Measurements from ENCODE around the gene PIP5K1C. TPM values are rescaled to one million over a fixed set of nuclear protein-coding genes. Genes with fewer than 3 reads are reported as not detected.
"Not testable (repeated sequence)": the region's sequence is repeated elsewhere in the genome, so short reads cannot be mapped to it uniquely, and the experiment has no call there.

The PIP5K1C gene
- total RNA-seq, 1 experiment from 2014 or later = 4.9 TPM

DNA sequence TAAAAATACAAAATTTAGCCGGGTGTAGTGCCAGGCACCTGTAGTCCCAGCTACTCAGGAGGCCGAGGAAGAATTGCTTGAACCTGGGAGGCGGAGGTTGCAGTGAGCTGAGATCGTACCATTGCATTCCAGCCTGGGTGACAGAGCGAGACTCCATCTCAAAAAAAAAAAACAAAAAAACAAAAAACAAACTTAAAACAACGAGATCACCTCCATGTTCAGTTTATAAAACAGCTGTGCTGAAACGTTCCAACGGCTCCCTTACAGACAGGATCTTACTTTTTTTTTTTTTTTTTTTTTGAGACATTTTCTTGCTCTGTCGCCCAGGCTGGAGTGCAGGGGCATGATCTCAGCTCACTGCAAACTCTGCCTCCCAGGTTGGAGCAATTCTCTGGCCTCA is 71.5 kb downstream of the PIP5K1C start:
- in situ Hi-C loops (cut with HindIII; ENCODE audit: low pct_unique_long_range_greater_than_20kb, low sequenced_read_pairs); DNase-seq (ENCODE audit: low read depth, low spot score): not testable (repeated sequence)

DNA sequence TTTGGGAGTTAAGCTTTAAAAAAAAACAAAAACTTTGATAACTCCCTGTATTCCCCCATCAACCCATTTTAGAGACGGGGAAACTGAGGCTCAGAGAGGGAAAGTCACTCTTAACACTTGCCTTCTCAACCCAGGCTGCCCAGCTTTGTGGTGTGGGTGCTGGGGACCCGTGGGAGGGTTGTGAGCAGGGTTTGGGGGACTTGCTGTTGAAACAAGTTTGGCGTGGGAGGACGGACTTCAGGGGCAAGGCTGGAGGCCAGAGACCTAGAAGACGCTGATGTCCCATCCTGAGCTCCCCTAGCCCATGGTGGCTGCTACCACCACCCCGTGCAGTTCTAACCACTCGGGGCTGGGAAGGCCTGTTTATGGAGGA is 72.9 kb downstream of the PIP5K1C start:
- in situ Hi-C loops (cut with HindIII; ENCODE audit: low pct_unique_long_range_greater_than_20kb, low sequenced_read_pairs) = no loop called here

DNA sequence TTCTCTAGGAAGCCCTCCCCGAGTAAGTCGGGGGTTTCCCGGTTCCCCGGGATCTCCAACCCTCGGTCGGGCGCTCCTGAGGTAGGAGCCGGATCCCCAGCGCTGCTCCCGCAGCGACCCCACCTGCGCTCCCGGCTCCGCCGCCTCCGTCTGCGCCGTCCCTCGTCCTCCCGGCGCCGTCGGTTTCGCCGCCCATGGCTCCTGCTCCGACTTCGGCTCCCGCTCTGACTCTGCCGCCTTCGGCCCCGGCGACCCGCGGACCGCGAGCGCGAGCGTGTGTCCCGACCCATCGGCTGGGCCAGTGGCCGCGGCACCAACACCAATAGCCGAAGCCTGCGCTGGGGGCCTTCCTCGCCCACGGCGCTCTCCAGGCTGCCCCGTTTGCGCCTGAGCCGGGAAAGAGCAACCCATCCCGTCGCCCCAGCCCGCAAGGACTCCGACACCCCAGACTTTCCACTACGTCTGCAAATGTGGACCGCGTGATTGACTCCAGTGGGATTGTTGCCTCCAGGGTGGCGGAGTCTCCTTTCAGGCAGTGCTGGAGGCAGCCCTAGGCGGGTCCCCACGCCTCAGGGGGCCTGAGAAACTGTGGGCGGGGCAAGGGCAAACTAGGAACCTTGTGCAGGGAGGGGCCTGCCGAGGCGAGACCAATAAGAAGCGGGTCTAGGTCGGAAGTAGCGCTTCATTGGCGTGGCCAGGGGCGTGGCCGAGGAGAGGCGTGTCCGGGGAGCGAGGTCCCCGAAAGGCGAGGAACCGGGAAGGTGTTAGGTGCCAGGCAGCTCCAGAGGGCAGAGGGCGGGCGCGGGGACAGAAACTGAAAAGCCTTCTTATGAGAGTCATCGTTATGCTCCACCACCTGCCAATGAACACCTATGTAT is 73.6 kb downstream of the PIP5K1C start, which contains the start of gene CACTIN:
Gene CACTIN, minus strand, starts transcription at position 318 of the 878 bp plus-strand sequence. Its CDS starts 28 bp downstream, at position 290.
- in situ Hi-C loops (cut with HindIII; ENCODE audit: low pct_unique_long_range_greater_than_20kb, low sequenced_read_pairs) = no loop called here
- peak; percentile 96 for DNase-seq (ENCODE audit: low read depth, low spot score)

More for the DNA sequence above, 72.9 kb downstream of the PIP5K1C start:
- no peak for DNase-seq (ENCODE audit: low read depth, low spot score)

DNA sequence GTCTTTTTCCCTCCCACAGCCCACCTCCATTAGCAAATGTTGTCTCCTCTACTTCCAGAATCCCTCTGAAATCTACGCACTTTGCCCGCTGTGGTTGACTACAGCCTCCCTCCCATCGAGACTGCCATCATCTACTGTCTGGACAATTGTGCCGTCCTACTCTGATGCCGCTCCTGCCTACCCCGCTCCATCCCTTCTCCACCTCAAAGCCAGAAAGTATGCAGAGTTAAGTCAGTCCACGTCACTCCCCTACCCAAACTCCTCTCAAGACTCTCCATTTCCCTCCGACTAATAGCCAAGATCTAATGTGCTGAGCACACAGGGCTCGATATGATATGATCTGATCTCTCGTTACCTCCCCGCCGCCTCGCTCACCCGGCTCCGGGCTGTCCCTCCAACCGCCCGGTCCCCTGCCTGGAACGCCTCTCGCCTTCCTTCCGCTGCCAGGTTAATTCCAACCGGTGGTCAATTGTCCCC is 74.2 kb downstream of the PIP5K1C start:
- DNase-seq (ENCODE audit: low read depth, low spot score) = no peak
- in situ Hi-C loops (cut with HindIII; ENCODE audit: low pct_unique_long_range_greater_than_20kb, low sequenced_read_pairs) = no loop called here

DNA sequence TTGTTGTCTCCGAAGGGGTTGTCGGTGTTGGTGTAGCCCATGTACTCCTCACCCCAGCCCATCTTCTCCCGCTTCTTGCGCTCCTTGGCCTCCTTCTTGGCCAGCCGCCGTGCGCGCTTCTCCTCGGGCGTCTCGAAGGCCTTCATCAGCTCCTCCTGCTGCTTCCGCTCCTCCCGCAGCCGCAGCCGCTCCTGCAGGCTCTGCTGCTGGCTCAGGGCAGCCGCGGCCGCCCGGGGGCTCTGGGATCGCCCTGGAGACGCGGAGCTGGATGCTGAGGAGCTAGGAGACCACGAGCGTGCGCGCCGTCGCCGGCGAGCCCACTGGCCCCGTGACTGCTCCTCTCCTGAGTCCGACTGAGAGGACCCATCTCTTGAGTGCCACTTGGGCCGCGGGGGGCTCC is 76.6 kb downstream of the PIP5K1C start:
- no peak for DNase-seq (ENCODE audit: low read depth, low spot score)
- in situ Hi-C loops (cut with HindIII; ENCODE audit: low pct_unique_long_range_greater_than_20kb, low sequenced_read_pairs) = no loop called here

DNA sequence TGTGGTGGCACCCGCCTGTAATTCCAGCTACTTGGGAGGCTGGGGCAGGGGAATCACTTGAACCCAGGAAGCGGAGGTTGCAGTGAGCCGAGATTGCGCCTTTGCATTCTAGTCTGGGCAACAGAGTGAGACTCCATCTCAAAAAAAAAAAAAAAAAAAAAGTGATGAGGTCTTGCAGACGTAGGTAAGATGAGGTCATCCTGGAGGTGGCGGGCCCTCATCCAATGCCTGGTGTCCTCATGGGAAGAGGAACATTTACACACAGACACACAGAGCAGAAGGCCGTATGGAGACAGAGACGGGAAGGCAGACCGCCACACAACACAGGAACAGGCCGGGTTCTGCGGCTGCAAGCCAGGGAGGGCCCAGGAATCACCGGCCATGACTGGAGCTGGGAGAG is 78.0 kb downstream of the PIP5K1C start:
- DNase-seq (ENCODE audit: low read depth, low spot score) = no peak
- in situ Hi-C loops (cut with HindIII; ENCODE audit: low pct_unique_long_range_greater_than_20kb, low sequenced_read_pairs) = no loop called here

DNA sequence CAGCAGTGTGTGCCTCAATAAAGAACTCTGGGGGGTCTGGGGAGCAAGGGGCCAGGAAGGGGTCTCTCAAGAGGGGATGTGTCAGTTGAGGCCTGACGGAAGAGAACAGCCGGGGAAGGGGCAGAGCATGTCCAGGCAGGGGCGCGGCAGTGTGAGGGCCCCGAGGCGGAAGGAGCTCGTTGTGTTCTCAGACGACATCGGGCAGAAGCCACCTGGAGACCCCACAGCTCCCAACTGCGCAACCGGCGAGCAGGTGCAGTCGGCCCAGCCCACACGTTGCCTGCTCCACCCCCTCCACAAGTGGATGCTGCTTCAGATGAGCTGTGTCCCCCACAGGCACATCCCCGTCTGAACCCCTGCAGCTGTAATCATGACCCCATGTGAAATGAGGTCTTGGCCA is 78.6 kb downstream of the PIP5K1C start:
- in situ Hi-C loops (cut with HindIII; ENCODE audit: low pct_unique_long_range_greater_than_20kb, low sequenced_read_pairs) = no loop called here

DNA sequence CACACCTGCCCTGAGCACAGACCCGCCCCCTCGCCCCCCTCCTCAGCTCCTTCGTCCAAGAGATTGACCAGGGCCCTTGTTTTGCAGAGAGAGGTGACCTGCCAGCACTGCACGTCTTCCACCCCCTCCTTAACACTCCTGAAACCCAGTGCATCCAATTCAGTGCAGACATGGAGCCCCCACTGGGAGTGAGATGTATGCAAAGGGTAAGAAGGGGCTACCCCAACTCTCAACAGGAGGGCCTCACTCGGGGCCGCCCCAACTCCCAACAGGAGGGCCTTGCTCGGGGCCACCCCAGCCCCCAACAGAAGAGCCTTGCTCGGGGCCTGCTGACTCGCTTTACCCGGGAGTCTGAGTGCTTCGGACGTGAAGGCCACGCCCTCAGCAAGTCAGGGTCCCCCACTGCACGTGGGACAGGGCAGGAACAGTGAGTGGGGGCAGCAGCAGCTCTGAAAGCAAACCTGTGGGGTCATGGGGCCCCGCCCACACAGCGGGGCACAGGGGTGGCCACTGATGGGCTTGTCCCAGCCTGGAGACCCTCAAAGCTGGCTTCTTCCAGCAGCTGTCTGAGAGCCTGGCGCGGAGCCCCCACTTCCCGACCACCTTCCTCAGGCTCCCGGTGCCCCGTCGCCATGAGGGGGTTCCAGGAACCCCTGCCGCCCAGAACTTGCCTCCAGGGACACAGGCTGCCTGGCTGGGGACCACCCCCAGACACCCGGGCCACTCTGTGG is 79.3 kb downstream of the PIP5K1C start:
- DNase-seq (ENCODE audit: low read depth, low spot score) = no peak
- in situ Hi-C loops (cut with HindIII; ENCODE audit: low pct_unique_long_range_greater_than_20kb, low sequenced_read_pairs) = no loop called here

More for the DNA sequence above, 78.6 kb downstream of the PIP5K1C start:
- DNase-seq (ENCODE audit: low read depth, low spot score) = no peak

DNA sequence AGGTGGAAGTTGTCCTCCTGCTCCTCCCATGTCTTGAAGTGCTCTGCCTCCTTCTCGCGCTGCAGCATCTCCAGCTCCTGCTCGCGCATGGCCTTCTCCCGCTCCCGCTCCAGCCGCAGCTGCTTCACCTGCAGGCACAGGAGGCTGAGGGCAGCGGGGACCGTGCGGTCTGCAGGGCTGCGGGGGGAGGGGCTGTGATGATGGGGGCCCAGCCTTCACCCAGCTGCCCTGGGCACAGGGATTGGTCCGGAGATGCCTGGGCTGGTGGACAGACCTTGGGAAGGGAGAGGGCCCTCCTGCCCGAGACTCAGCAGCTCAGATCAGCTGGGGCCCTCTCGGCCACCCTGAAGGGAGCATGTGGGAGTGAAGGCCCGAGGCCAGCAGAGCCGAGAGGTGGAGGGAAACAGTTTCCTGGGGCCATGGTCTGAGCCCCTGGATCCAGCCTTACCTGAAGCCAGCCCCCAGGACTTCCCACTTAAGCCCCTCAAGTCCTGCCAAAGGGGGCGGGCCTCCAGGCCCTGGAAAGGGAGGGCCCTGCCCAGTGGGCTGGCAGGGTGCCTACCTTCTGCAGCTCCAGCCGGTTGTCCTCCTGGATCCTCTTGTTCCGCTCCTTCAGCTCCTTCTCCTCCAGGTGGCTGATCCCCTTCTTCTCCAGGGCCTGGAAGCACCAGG is 80.0 kb downstream of the PIP5K1C start:
- in situ Hi-C loops (cut with HindIII; ENCODE audit: low pct_unique_long_range_greater_than_20kb, low sequenced_read_pairs) = no loop called here
- no peak for DNase-seq (ENCODE audit: low read depth, low spot score)

DNA sequence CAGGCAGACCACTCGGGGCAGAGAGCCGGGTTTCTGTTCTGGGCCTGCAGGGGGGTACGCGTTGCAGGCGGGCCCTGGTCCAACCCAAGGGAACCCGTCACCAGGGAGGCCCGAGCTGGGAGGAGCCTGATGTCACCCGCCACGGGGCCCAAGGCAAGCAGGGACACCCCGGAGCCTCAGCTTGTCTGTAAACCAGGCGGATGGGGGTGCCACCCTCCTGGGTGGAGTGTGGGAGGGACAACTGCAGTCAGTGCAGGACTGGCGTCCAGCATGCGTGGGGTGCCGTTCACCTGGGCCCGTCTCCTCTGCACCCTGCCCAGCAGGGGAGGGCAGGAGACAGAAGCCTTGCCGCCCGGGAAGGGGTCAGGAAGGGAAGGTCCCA is 80.6 kb downstream of the PIP5K1C start:
- DNase-seq (ENCODE audit: low read depth, low spot score) = no peak
- in situ Hi-C loops (cut with HindIII; ENCODE audit: low pct_unique_long_range_greater_than_20kb, low sequenced_read_pairs) = no loop called here

DNA sequence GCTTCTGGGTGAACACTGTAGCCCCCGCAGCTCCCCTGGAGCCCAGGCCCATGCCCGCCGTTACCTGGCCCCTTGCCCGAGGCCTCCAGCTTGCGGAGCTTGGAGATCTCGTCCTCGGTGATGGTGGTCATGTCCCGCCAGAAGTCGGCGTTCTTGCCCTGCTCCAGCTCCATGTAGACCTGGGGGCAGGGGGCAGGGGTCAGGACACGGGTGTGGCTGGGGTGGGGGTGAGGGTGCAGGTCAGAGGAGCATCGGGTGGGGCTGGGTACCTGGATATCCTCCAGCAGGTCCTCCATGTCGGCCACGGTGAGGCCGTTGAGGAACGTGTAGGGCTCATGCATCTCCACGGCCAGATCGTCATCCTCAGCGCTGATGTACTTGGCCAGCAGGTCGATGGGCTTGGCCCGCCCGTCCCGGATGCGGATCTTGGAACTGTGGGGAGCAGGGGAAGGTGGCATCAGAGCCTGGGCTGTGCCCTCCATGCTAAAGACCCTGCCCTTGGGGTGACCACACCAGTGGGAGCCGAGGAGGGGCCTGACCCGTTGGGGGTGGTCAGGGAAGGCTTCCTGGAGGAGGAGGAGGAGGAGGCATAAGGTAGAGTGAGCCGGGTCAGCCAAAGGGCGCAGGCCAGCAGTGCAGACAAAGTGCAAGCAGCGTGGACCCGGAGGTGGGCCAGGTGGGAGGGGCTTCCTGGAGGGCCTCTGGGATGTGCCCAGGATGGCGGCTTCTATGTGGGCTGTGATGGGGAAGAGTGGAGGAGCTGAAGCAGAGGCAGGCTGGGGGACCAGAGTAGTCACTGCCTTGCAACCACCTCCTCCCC is 81.2 kb downstream of the PIP5K1C start:
- in situ Hi-C loops (cut with HindIII; ENCODE audit: low pct_unique_long_range_greater_than_20kb, low sequenced_read_pairs) = no loop called here

DNA sequence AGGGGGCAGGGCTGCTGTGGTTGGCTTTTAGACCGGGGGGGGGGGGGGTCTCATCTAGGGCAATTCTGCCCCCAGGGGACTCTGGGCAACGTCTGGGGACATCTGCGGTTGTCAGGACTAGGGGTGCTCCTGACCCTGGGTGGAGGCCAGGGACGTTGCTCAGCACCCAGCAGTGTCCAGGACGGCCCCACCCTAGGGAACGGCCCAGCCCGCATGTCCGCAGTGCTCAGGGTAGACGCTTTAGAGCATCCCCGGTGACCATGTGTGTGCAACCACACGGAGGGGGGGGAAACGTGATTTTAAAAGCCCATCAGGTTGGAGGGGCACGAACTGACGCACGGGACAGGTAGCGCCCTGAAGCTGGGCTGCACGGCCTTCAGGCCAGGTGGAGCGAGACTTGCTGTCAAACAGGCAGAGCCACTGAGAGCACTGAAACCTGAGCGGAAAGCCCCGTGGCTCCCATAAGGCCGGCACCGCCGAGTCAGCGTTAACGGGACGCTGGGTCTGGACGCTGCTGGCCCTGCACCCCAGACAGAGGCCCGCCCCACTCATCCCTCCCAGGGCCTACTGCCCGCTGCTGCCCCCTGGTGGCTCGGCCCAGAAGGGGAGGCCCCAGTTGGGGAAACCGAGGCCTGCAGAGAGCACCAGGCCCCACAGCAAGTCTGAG is 82.0 kb downstream of the PIP5K1C start:
- in situ Hi-C loops (cut with HindIII; ENCODE audit: low pct_unique_long_range_greater_than_20kb, low sequenced_read_pairs) = no loop called here
- peak; percentile 54 for DNase-seq (ENCODE audit: low read depth, low spot score)

More for the DNA sequence above, 81.2 kb downstream of the PIP5K1C start:
- DNase-seq (ENCODE audit: low read depth, low spot score) = no peak

DNA sequence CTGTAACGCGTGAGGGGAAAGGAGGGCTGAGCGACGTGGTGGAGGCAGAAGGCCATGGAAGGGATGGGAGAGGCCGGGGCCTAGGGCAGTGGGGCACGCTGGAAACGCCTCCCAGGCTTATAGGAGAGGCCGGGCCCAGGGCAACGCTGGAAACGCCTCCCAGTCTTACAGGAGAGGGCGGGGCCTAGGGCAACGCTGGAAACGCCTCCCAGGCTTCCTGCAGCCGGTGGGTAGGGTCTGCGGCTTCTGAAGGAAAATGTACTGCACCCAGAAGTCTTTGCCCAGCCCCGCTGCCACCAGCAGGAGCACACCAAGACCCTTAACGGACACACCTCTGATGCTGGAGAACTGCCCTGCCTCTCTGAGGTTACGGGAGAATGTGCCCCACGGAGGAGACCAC is 82.8 kb downstream of the PIP5K1C start:
- in situ Hi-C loops (cut with HindIII; ENCODE audit: low pct_unique_long_range_greater_than_20kb, low sequenced_read_pairs) = no loop called here
- no peak for DNase-seq (ENCODE audit: low read depth, low spot score)

DNA sequence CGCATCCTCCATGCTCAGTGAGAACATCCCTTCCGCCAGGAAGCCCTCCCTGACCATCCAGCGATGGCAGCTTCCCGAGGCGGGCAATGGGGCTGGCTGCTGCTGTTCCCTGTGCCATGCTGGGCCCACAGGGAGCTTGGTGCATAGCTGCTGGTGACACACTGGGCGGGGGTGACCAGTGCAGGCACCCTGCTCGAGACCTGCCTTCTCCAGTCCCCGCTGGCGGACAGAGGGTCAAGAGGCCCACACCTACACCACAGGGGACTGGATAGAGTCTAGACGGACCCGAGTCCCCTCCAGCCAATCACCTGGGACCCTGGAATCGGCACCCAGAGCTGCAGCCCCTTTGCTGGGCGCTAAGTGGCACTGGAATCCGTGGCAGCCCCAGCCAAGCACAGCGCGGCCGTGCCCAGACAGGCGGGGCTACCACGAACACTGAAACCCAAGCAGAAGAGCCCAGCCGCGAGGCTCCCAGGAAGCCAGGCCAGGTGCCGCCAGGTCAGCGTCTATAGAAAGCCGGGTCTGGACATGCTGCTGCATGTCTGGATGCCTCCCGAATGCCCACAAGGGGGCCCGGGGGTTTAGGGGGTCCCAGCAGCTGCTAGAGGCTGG is 84.6 kb downstream of the PIP5K1C start:
- in situ Hi-C loops (cut with HindIII; ENCODE audit: low pct_unique_long_range_greater_than_20kb, low sequenced_read_pairs) = no loop called here
- DNase-seq (ENCODE audit: low read depth, low spot score) = no peak

DNA sequence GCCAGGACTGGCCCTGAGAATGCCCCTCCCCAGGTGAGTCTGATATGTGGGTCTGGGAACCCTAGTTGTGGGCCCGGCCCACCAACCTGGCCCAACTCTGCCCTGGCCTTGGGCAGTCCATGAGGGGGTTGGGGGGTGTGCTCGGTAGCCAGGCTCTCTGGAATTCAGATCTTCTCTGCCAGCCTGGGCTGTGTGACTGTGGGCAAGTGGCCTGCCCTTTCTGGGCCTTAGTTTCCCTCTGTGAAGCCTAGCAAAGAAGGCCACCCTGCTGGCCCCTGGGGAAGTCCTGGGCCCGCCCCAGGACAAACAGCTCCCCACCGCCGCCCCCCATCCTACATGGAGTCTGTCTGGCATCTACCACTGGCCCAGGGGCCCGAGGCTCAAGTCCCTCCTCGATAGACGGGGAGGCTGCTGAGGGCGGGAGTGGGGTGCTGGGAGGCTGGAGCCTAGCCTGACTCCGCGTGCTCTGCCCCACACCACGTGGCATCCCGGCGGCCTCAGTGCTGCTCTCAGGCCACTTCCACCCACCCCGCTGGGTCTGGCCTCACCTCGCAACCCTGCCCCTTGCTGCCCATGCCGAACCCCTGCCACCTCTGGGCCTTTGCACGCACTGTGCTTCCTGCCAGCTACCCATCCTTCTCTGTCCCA is 85.3 kb downstream of the PIP5K1C start:
- in situ Hi-C loops (cut with HindIII; ENCODE audit: low pct_unique_long_range_greater_than_20kb, low sequenced_read_pairs) = no loop called here
- no peak for DNase-seq (ENCODE audit: low read depth, low spot score)

All from SK-MEL-5 (cell line).